Measurements from ENCODE around the gene CFAP61. TPM values are rescaled to one million over a fixed set of nuclear protein-coding genes. Genes with fewer than 3 reads are reported as not detected.

The CFAP61 gene
- total and polyA plus RNA-seq, 9 of the 15 experiments (the other 6 are each of a cell fraction or from before 2014, with no cell fraction given) = 0.11 TPM; not detected in 8

- TF ChIP-seq UBTF (IDR thresholded peaks at IDR 0.05; ENCODE audit: borderline replicate concordance in 1 of 2, low read depth in 2 of 2, low read length in 2 of 2) (0 out of 4 replicates have a peak, but pooled peaks of 1 of the 2 experiments have one; percentile 15), AFF4 (CRISPR knock-in tag; IDR thresholded peaks at IDR 0.05) (no peak), CHD1 (IDR thresholded peaks at IDR 0.05; ENCODE audit: low read length) (no peak), WHSC1 (IDR thresholded peaks at IDR 0.05; ENCODE audit: low read length) (no peak), MYC (IDR thresholded peaks at IDR 0.05; ENCODE audit: low read depth, low read length) (peak; percentile 55; the same call in 1 of the 2 replicates), MYC (CRISPR knock-in tag; IDR thresholded peaks at IDR 0.05; ENCODE audit: borderline replicate concordance, low read depth) (no peak), ZNF740 (CRISPR knock-in tag; IDR thresholded peaks at IDR 0.05) (no peak), ZNF740 (tag; IDR thresholded peaks at IDR 0.05) (no peak), ZNF644 (tag; IDR thresholded peaks at IDR 0.05; ENCODE audit: low read depth) (no peak), NCOA1 (IDR thresholded peaks at IDR 0.05; ENCODE audit: low read depth) (no peak), SRSF7 (optimal IDR thresholded peaks at IDR 0.05; ENCODE audit: low read depth, low read length) (no peak), ZNF121 (CRISPR knock-in tag; conservative IDR thresholded peaks at IDR 0.05) (no peak), ZNF785 (CRISPR knock-in tag; IDR thresholded peaks at IDR 0.05) (no peak), ZNF395 (CRISPR knock-in tag; IDR thresholded peaks at IDR 0.05) (no peak), U2AF1 (optimal IDR thresholded peaks at IDR 0.05; ENCODE audit: low read depth, low read length) (no peak), SIN3A (IDR thresholded peaks at IDR 0.05; ENCODE audit: borderline replicate concordance in 2 of 2, control insufficient read depth in 1 of 2, low read depth in 2 of 2, low read length in 2 of 2) (peak; percentile 98 to 99), SMARCA4 (IDR thresholded peaks at IDR 0.05) (no peak), HMG20B (CRISPR knock-in tag; IDR thresholded peaks at IDR 0.05) (no peak), ZNF133 (CRISPR knock-in tag; IDR thresholded peaks at IDR 0.05) (no peak)
Measured at GRCh38 chr20:20052074-20052970, at the start of gene CFAP61, which contains the start of gene CRNKL1 (continued).
